GM12872 (cell line): ENCODE data around the gene CAMKK2.

Experiments used
- CTCF ChIP-seq: IDR thresholded peaks from 3 replicates; pipeline ENCODE4 v1.5.1; 2011; ENCODE audit warnings: low read depth, mild to moderate bottlenecking, low read length, moderate library complexity; ENCODE audit not compliant: insufficient read depth

Gene CAMKK2

GRCh38 chr12:121190523-121191031, 105.9 kb downstream of the CAMKK2 start:
- no peak for TF ChIP-seq CTCF

GRCh38 chr12:121189619-121190155, 106.8 kb downstream of the CAMKK2 start:
- TF ChIP-seq CTCF: no peak

- no peak for TF ChIP-seq CTCF
Measured at GRCh38 chr12:121189131-121189530, 107.4 kb downstream of the CAMKK2 start.

- no peak for TF ChIP-seq CTCF
Measured at GRCh38 chr12:121188227-121188626, 108.3 kb downstream of the CAMKK2 start.
